Immature natural killer cell (primary cell): ENCODE results near the gene BPIFB2. TPM values are rescaled to one million over a fixed set of nuclear protein-coding genes. Genes with fewer than 3 reads are reported as not detected.

Experiments
- DNase-seq, 3 donors: peaks; one replicate each; pipeline ENCODE4 v3.0.0; 2022; ENCODE audit warnings: mixed read lengths in 1 of 3
- H3K27ac Mint-ChIP-seq, 6 donors: one replicate each; pipeline ENCODE4 v1.8.0; 2020; ENCODE audit warnings: mixed read lengths in 6 of 6, mild to moderate bottlenecking in 5 of 6, inconsistent platforms in 4 of 6, moderate library complexity in 3 of 6
- H3K27me3 Mint-ChIP-seq, 3 donors: one replicate each; pipeline ENCODE4 v1.8.0; 2020 to 2021; ENCODE audit warnings: low read depth in 3 of 3, mild to moderate bottlenecking in 3 of 3, mixed read lengths in 3 of 3, moderate library complexity in 3 of 3, inconsistent platforms in 1 of 3
- H3K36me3 Mint-ChIP-seq, 3 donors: one replicate each; pipeline ENCODE4 v1.8.0; 2020; ENCODE audit warnings: mixed read lengths in 3 of 3, inconsistent platforms in 2 of 3, mild to moderate bottlenecking in 2 of 3
- H3K4me1 Mint-ChIP-seq, 2 donors: one replicate each; pipeline ENCODE4 v1.8.0; 2020; ENCODE audit warnings: inconsistent platforms in 2 of 2, mild to moderate bottlenecking in 2 of 2, mixed read lengths in 2 of 2, moderate library complexity in 1 of 2
- H3K4me3 Mint-ChIP-seq, 5 donors: one replicate each; pipeline ENCODE4 v1.8.0; 2020; ENCODE audit warnings: mild to moderate bottlenecking in 5 of 5, mixed read lengths in 5 of 5, inconsistent platforms in 3 of 5, moderate library complexity in 3 of 5
- H3K9me3 Mint-ChIP-seq, 6 donors: one replicate each; pipeline ENCODE4 v1.8.0; 2020; ENCODE audit warnings: mild to moderate bottlenecking in 6 of 6, mixed read lengths in 6 of 6, inconsistent platforms in 4 of 6, moderate library complexity in 3 of 6
- polyA plus RNA-seq, 3 donors: library from polyadenylated mRNA; unstranded; fragments of 300-500 nt; fragmentation: Illumina TruSeq; gene quantifications; one replicate each; pipeline ENCODE4 v1.2.3, GENCODE V29; 2021

Gene BPIFB2
- polyA plus RNA-seq, 3 donors from 2014 or later = not detected

DNA sequence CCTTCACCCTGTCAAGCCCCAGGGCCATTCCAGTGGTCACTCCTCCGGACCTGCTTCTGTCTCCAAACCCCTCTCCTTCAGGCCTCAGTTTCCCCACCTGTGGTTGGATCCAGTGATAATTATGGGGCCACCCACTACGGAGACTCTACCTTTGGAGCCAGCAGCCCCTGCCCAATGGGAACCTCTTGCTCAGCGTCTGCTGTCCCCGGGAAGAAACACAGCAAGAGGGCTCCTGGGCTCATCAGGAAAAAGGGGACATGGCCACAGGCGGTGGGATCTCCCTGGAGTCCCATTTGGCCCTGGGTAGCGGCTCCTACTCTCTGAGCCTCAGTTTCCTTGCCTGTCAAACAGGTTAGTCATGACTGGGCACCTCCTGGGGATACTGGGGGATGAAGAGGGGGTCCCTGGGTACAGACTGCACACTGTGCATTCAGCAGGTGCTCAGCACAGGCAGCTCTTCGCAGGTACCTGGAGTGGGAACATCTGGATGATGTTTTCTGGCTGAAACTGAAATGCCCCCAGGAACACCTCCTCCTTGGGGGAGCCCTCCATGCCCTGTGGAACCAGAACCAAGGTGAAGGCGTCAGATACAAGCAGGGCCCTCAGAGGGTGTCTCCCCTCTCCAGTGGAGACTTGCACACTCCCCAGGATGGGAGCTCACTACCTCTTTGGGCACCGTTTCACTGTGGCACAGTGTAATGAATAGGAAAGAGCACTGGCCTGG lies 22.7 kb upstream of the BPIFB2 start:
- Mint-ChIP-seq H3K27me3 (peaks cover 2 to 6% (median 3%) of the 10 kb centered on the region in 3 donors), H3K27ac (no peak overlapping the region), H3K4me1 (no peaks in the 10 kb centered on the region), H3K36me3 (no peaks in the 10 kb centered on the region), H3K9me3 (no peaks in the 10 kb centered on the region), H3K4me3 (no peak overlapping the region)
- no peak for DNase-seq

DNA sequence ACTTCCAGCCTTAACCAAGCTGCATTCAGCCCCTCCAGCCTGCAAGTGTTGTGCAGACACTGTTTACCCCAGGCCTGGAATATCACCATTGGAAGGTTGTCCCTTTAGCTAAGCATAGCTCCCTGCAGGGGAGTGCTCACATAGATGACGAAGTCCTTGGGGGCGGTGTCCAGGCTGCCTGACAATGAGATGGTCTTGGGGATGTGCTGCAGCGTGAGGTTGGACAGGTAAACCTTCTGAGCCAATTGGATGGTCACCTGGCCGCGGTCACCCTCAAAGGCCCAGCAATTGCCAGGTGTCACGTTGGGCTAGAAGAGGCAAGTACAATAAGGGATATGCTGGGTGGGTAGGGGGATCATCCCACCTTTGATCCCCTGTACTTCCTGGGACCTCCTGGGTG lies 21.9 kb upstream of the BPIFB2 start:
- no peak overlapping the region for H3K4me3 Mint-ChIP-seq
- no peaks in the 10 kb centered on the region for H3K4me1 Mint-ChIP-seq
- H3K27me3 Mint-ChIP-seq = peaks cover 3 to 6% (median 5%) of the 10 kb centered on the region in 3 donors

DNA sequence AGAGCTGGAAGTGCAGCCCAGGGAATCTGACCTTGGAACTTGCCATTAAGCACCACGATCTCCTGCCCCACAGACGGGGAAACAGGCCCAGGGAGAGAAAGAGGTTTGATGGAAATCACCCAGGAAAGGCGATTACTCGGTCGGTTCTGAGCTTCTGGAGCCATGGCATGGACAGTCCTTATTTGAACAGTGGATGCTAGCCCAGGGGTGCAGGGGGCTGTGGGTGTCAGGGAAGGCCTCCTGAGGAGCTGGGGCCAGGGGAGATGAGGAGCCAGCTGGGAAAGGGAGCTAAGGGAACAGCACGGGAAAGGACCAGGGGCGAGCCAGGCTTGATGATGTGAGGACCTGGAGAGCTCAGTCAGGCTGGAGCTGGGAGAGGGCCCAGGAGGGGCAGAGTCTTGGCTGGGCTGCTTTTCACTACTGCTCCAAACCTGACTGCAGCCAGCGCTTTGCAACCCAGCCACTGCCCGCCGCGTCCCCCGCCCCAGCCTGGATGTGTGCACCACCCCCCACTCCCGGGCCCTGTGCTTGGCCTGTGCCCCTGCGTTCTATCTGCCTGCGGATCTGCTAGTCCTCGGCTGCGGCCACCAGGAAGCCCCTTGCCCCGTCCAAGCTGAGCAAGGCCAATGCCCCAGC lies 21.1 kb upstream of the BPIFB2 start:
- H3K27me3 Mint-ChIP-seq = peaks cover 3 to 6% (median 5%) of the 10 kb centered on the region in 3 donors
- H3K9me3 Mint-ChIP-seq = no peaks in the 10 kb centered on the region
- H3K36me3 Mint-ChIP-seq = no peaks in the 10 kb centered on the region
- no peak for DNase-seq
- H3K4me3 Mint-ChIP-seq = no peak overlapping the region
- H3K4me1 Mint-ChIP-seq = no peaks in the 10 kb centered on the region
- no peak overlapping the region for H3K27ac Mint-ChIP-seq

More for the DNA sequence above, 21.9 kb upstream of the BPIFB2 start:
- Mint-ChIP-seq H3K9me3 (no peaks in the 10 kb centered on the region), H3K27ac (no peak overlapping the region), H3K36me3 (no peaks in the 10 kb centered on the region)
- DNase-seq = no peak

DNA sequence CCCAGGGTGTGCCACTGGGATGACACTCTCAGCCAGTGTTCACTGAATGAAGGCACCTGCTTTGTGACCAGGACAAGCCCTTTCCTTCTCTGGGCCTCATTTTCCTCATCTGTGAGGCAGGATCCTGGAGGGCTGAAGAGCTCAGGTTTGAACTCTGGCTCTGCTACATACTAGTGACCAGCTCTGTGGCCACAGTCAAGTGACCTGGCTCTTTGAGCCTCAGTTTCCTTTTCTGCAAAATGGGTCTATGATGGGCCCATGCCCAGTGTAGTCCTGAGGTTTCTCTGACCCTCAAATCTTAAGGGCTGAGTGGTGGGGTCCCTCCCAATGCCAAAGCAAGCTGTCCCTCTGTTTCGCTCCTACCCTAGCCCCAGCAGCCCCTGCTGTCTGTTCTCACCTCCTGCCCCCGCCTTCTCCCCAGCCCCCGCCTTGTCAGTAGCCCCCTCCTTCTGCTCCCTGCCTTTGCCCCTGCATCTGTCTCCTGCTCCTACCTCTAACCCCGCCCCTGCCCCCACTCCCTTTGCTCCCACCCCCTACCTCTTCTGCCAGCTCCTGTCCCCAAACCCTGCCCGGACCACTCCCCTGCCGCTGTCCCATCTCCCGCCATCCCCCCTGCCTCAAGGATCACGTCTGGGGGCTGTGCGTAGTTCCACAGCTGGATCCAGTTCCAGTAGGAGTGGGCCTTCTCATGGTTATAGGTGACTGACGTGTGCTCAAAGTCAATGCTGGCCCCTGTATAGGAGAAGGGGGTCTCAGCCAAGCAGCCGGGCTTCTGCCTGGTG lies 20.3 kb upstream of the BPIFB2 start:
- Mint-ChIP-seq H3K9me3 (no peaks in the 10 kb centered on the region), H3K4me1 (no peaks in the 10 kb centered on the region), H3K36me3 (no peaks in the 10 kb centered on the region), H3K4me3 (no peak overlapping the region), H3K27me3 (peaks cover 3 to 6% (median 5%) of the 10 kb centered on the region in 3 donors), H3K27ac (no peak overlapping the region)
- no peak for DNase-seq

DNA sequence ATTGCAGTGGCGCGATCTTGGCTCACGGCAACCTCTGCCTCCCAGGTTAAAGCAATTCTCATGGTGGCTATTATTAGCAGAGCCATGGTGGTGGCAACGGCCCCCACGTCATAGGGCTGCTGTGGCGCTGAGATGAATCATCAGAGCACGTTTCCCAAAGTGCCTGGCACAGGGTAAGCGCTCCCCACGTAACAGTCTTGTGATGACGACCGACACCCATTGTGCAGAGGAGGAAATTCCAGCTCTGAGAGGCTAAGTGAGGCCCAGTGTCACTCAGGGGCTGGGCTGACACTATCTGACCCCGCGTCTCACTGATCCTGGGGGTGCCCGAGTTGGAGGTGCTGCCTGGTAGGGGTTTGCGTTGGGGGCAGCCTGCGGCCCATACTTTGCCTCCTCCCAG lies 19.5 kb upstream of the BPIFB2 start:
- no peak for DNase-seq
- Mint-ChIP-seq H3K27me3 (peaks cover 0 to 5% (median 3%) of the 10 kb centered on the region in 3 donors), H3K4me1 (no peaks in the 10 kb centered on the region), H3K27ac (no peak overlapping the region), H3K4me3 (no peak overlapping the region), H3K36me3 (no peaks in the 10 kb centered on the region), H3K9me3 (no peaks in the 10 kb centered on the region)

DNA sequence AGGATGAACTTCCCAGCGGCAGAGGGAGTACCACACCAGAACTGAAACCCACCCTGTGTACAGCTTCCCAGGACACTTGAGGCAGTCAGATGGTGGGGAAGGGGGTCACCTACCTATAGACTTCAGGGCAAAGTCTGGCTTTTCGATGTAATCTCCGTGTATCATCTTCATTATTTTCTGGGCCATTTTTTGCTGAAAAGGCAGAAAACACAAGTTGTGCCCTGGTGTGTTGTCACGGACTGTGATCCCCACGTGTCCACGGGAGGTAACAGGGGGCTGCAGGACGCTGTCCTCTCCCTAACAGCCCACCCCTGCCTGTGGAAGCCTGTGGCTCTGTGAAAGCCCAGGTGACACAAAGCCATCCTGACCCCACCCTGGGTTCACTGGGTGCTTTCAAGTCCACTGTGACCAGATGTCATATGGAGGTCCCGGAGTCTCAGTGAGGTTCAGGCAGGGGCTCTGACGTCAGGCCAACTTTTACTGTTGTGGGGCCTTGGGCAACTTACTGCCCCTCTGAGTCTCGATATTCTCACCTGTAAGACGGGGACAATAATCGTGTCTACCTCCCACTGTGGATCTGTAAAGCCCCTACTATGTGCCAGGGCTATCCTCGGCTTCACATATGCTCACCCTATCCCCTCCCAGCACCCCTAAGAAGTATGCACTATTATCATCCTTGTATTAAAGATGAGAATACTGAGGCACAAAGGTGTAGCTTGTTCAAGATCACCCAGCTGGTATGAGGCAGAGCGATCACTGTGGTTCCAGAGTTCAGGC lies 17.8 kb upstream of the BPIFB2 start:
- H3K27ac Mint-ChIP-seq = peak overlapping the region in 1 of 6 donors; percentile 22
- no peak overlapping the region for H3K4me3 Mint-ChIP-seq
- no peak for DNase-seq
- no peaks in the 10 kb centered on the region for H3K36me3 Mint-ChIP-seq
- no peaks in the 10 kb centered on the region for H3K4me1 Mint-ChIP-seq
- no peaks in the 10 kb centered on the region for H3K9me3 Mint-ChIP-seq
- H3K27me3 Mint-ChIP-seq = peaks cover 0 to 6% (median 5%) of the 10 kb centered on the region in 3 donors

DNA sequence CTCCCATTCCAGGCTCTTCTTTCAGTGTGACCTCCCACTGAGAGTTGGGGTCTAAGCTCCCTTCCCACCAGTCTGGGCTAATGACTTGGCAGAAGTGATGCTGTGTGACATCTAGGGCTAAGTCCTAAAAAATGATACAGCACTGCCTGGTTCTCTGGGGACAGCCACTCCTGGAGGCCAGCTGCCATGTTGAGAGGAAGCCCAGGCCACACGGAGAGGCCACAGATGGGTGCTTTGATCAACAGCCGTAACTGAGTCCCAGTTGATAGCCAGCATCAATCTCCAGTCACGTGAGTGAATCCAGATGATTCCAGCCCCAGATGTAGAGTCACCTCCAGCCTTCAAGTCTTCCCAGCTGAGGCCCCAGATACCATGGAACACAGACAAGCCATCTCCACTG lies 17.1 kb upstream of the BPIFB2 start:
- H3K4me1 Mint-ChIP-seq = no peaks in the 10 kb centered on the region
- H3K27me3 Mint-ChIP-seq = peaks cover 0 to 5% (median 4%) of the 10 kb centered on the region in 3 donors
- no peak overlapping the region for H3K4me3 Mint-ChIP-seq
- no peak overlapping the region for H3K27ac Mint-ChIP-seq
- DNase-seq = no peak
- no peaks in the 10 kb centered on the region for H3K36me3 Mint-ChIP-seq
- no peaks in the 10 kb centered on the region for H3K9me3 Mint-ChIP-seq

DNA sequence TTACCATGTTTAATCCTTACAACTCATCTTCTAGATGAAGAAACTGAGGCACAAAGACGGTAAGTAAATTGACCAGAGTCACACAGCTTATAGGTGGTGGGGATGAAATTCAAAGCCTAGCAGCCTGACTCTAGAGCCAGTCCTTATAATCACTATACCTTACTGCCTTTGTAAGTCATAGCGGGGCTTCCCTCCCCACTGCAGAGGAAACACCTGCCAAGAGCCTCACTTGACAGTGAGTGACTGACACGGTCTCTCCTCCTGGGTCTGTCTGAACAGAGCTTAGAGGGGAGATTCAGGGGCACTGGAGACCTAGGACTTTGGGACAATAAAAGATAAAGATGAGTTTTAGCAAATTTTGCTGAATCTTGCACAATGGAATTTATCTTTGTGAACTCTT lies 16.1 kb upstream of the BPIFB2 start:
- no peaks in the 10 kb centered on the region for H3K4me1 Mint-ChIP-seq
- no peak for DNase-seq
- H3K27ac Mint-ChIP-seq = no peak overlapping the region

DNA sequence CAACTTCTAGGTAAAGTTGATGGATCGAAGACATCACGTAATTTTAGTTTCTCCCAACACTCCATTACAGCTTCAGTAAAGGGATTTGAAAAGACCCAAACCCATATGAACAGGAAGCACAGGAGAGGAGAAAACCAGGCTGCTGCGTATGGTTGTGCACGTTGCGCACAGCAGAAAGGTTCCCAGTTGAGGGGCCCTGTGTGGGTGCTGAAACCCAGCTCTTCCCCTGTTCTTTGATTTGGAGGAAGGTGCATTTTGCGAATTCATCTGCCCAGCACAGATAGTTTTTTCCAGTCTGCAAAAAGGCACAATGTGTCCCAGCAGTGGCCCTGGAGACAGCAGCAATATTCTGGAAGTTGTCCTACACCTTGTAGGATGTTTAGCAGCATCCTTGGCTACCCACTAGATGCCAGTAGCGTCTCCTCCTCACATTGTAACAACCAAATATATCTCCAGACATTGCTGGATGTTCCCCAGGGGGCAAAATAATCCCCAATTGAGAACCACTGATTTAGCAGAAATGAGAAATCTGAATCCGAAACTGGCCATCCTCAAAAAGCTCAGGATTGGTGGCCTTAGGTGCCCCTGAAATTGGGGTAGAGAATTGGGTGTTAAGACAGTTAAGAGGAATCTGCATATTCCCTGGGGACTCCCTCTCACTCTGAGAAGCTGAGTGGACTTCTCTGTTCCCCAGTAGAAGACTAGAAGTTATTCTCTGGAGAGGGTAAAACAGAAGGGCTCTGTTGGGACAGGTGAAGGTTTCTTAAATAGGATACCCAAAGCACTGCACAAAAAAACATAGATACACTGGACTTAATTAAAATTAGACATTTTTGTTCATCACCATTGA lies 15.5 kb upstream of the BPIFB2 start:
- no peak overlapping the region for H3K27ac Mint-ChIP-seq
- no peak overlapping the region for H3K4me3 Mint-ChIP-seq
- no peak for DNase-seq
- H3K36me3 Mint-ChIP-seq = no peaks in the 10 kb centered on the region
- no peaks in the 10 kb centered on the region for H3K4me1 Mint-ChIP-seq
- no peaks in the 10 kb centered on the region for H3K9me3 Mint-ChIP-seq
- peaks cover 0 to 4% (median 3%) of the 10 kb centered on the region in 3 donors for H3K27me3 Mint-ChIP-seq

More for the DNA sequence above, 16.1 kb upstream of the BPIFB2 start:
- no peak overlapping the region for H3K4me3 Mint-ChIP-seq
- no peaks in the 10 kb centered on the region for H3K9me3 Mint-ChIP-seq
- no peaks in the 10 kb centered on the region for H3K36me3 Mint-ChIP-seq
- H3K27me3 Mint-ChIP-seq = peaks cover 0 to 4% (median 4%) of the 10 kb centered on the region in 3 donors

DNA sequence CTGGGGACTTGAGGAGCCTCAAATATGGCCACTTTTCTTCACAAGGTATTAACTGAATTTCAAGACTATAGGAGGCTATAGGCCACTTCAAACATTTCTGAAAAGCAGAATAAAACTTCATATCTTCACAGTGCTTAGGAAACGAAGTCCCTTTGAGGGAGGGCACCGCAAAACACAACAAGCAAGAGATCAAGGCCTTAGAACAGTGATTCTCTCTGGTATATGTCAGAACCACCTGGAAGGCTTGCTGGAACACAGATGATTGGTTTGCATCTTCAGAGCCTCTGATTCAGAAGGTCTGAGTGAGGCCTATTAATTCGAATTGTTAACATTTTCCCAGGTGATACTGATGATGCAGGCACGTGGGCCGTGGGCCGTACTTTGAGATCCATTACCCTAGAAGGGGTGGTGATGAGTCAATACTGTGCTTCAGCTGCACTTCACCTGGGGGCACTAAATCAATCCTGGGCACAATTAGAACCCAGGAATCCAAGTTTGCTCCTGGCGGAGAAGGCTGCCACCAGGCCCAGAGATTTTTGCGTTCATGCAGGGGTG lies 13.9 kb upstream of the BPIFB2 start:
- Mint-ChIP-seq H3K27ac (no peak overlapping the region), H3K4me3 (no peak overlapping the region), H3K9me3 (no peaks in the 10 kb centered on the region), H3K36me3 (no peaks in the 10 kb centered on the region), H3K27me3 (peaks cover 0 to 5% (median 4%) of the 10 kb centered on the region in 3 donors), H3K4me1 (no peaks in the 10 kb centered on the region)
- no peak for DNase-seq

DNA sequence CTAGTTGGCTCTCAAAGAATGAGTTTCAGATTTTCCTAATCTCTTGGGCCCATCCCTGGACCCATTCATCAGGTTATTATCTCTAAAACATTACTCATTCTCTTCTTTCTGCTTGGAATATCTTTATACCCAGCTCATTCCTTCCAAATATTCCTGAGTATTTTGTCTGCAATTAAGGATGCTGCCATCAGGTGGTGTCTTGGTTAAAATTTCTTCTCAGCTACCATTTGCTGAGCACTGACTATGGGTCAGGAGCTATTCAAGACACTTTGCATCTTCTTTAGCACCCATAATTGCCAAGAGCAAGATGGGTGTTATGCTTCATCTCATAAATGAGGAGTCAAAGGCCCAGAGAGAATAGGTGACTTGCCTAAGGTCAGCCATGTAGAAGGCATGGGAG lies 11.7 kb upstream of the BPIFB2 start:
- H3K27me3 Mint-ChIP-seq = peaks cover 0 to 4% (median 2%) of the 10 kb centered on the region in 3 donors
- H3K4me1 Mint-ChIP-seq = no peaks in the 10 kb centered on the region
- no peaks in the 10 kb centered on the region for H3K9me3 Mint-ChIP-seq
- DNase-seq = no peak
- H3K27ac Mint-ChIP-seq = no peak overlapping the region
- no peak overlapping the region for H3K4me3 Mint-ChIP-seq
- no peaks in the 10 kb centered on the region for H3K36me3 Mint-ChIP-seq

DNA sequence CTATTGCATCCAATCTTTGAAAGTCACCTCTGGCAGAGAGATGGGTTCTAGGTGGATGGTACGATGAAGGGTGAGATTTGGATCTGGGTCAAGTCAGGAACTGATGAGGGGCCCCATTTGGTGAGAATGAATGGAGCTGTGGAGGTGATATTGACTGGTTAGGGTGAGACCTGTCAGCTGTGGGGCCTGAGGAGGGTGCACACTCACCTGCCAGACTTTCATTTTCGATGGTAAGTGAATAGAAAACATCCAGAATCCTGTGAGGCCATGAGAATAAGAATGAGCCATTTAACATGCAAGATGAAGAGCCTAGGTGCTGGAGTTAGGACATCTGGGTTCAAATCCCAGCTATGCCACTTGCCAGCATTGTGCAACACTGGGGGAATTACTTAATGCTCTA lies 10.1 kb upstream of the BPIFB2 start:
- Mint-ChIP-seq H3K27ac (no peak overlapping the region), H3K27me3 (peaks cover 0 to 4% (median 2%) of the 10 kb centered on the region in 3 donors), H3K36me3 (no peaks in the 10 kb centered on the region), H3K9me3 (no peaks in the 10 kb centered on the region), H3K4me1 (no peaks in the 10 kb centered on the region), H3K4me3 (no peak overlapping the region)
- DNase-seq = no peak
